SK-N-SH treated with all-trans-retinoic acid at 6 μM for 48 hours (cell line): ENCODE data around the gene RBM3.

ENCODE experiments used
- ATAC-seq: fragments of 200-7000 bp; cut with Tn5 transposase; 3 replicates; pipeline ENCODE4 v1.9.1; 2020; ENCODE audit warnings: mild to moderate bottlenecking, moderate library complexity
- CREB5 ChIP-seq: fragments of 250-450 bp; sonication (Bioruptor Pico); IDR thresholded peaks from 2 replicates; pipeline ENCODE4 v1.5.1; 2020; ENCODE audit warnings: low read depth, mild to moderate bottlenecking, moderate library complexity
- CSDC2 ChIP-seq: fragments of 250-450 bp; sonication (Bioruptor Pico); IDR thresholded peaks from 2 replicates; pipeline ENCODE4 v1.5.0; 2020; ENCODE audit warnings: mild to moderate bottlenecking, moderate library complexity
- CSRNP3 ChIP-seq: fragments of 250-450 bp; sonication (Bioruptor Pico); IDR thresholded peaks from 2 replicates; pipeline ENCODE4 v1.5.1; 2021; ENCODE audit warnings: mild to moderate bottlenecking, moderate library complexity
- ESRRG ChIP-seq: fragments of 250-450 bp; sonication (Bioruptor Pico); IDR thresholded peaks from 2 replicates; pipeline ENCODE4 v1.6.1; 2021; ENCODE audit warnings: mild to moderate bottlenecking
- ISL1 ChIP-seq: fragments of 250-450 bp; sonication (Bioruptor Pico); IDR thresholded peaks from 2 replicates; pipeline ENCODE4 v2.1.2; 2022; ENCODE audit warnings: mild to moderate bottlenecking, moderate library complexity
- OSR1 ChIP-seq: fragments of 250-450 bp; sonication (Bioruptor Pico); IDR thresholded peaks from 2 replicates; pipeline ENCODE4 v1.8.0; 2022; ENCODE audit warnings: moderate library complexity, mild to moderate bottlenecking, inconsistent platforms
- PATZ1 ChIP-seq: fragments of 250-450 bp; sonication (Bioruptor Pico); IDR thresholded peaks from 2 replicates; pipeline ENCODE4 v1.8.0; 2020; ENCODE audit warnings: mild to moderate bottlenecking, moderate library complexity, borderline replicate concordance
- POU6F1 ChIP-seq: fragments of 250-450 bp; sonication (Bioruptor Pico); IDR thresholded peaks from 2 replicates; pipeline ENCODE4 v1.8.0; 2021; ENCODE audit warnings: low read depth, mild to moderate bottlenecking, moderate library complexity, borderline replicate concordance
- PPARA ChIP-seq: fragments of 250-450 bp; sonication (Bioruptor Pico); IDR thresholded peaks from 2 replicates; pipeline ENCODE4 v1.5.0; 2020; ENCODE audit warnings: mild to moderate bottlenecking, borderline replicate concordance
- RARB ChIP-seq: fragments of 250-450 bp; sonication (Bioruptor Pico); IDR thresholded peaks from 2 replicates; pipeline ENCODE4 v1.8.0; 2021; ENCODE audit warnings: mild to moderate bottlenecking, moderate library complexity
- SNAI2 ChIP-seq: fragments of 250-450 bp; sonication (Bioruptor Pico); IDR thresholded peaks from 2 replicates; pipeline ENCODE4 v1.5.0; 2020; ENCODE audit warnings: mild to moderate bottlenecking, moderate library complexity
- TOX ChIP-seq: fragments of 250-450 bp; sonication (Bioruptor Pico); IDR thresholded peaks from 2 replicates; pipeline ENCODE4 v1.8.0; 2021; ENCODE audit warnings: mild to moderate bottlenecking, moderate library complexity, borderline replicate concordance
- TSHZ2 ChIP-seq: fragments of 250-450 bp; sonication (Bioruptor Pico); IDR thresholded peaks from 2 replicates; pipeline ENCODE4 v1.5.0; 2020; ENCODE audit warnings: mild to moderate bottlenecking, moderate library complexity
- ZC3H10 ChIP-seq: fragments of 250-450 bp; sonication (Bioruptor Pico); IDR thresholded peaks from 2 replicates; pipeline ENCODE4 v1.5.1; 2021; ENCODE audit warnings: mild to moderate bottlenecking, moderate library complexity
- ZFP30 ChIP-seq: fragments of 450-650 bp; formaldehyde crosslinking; IDR thresholded peaks from 2 replicates; pipeline ENCODE4 v1.5.0; 2022; ENCODE audit warnings: mild to moderate bottlenecking, moderate library complexity
- ZNF565 ChIP-seq: fragments of 450-650 bp; formaldehyde crosslinking; conservative IDR thresholded peaks from 2 replicates; pipeline ENCODE4 v1.5.0; 2020; ENCODE audit warnings: low read depth, mild to moderate bottlenecking, moderate library complexity
- ZNF8 ChIP-seq: fragments of 450-650 bp; formaldehyde crosslinking; IDR thresholded peaks from 2 replicates; pipeline ENCODE4 v1.5.0; 2020; ENCODE audit warnings: mild to moderate bottlenecking, moderate library complexity

The RBM3 gene

GRCh38 chrX:48613502-48614160 is 39.3 kb downstream of the RBM3 start:
- TF ChIP-seq POU6F1 (no peak), ZC3H10 (no peak), RARB (CRISPR knock-in tag) (no peak), ZFP30 (no peak), CREB5 (CRISPR knock-in tag) (no peak), ZNF8 (CRISPR knock-in tag) (no peak), ZNF565 (CRISPR knock-in tag) (no peak), CSDC2 (CRISPR knock-in tag) (no peak), PPARA (no peak), ESRRG (CRISPR knock-in tag) (no peak)
- peak; percentile 28; the same call in 1 of the 3 replicates for ATAC-seq

GRCh38 chrX:48616576-48616975 is 42.3 kb downstream of the RBM3 start:
- TF ChIP-seq CREB5 (CRISPR knock-in tag): no peak
- no peak for TF ChIP-seq OSR1
- TF ChIP-seq CSDC2 (CRISPR knock-in tag): no peak
- TF ChIP-seq CSRNP3 (CRISPR knock-in tag): no peak
- TF ChIP-seq ESRRG (CRISPR knock-in tag): no peak
- TF ChIP-seq POU6F1: no peak
- TF ChIP-seq TOX: no peak
- no peak for TF ChIP-seq ISL1 (CRISPR knock-in tag)
- TF ChIP-seq ZNF565 (CRISPR knock-in tag): no peak
- ATAC-seq: no peak

- ATAC-seq: no peak
- TF ChIP-seq ESRRG (CRISPR knock-in tag): no peak
- TF ChIP-seq CSRNP3 (CRISPR knock-in tag): no peak
- TF ChIP-seq SNAI2 (CRISPR knock-in tag): no peak
- TF ChIP-seq PATZ1 (CRISPR knock-in tag): no peak
- TF ChIP-seq ISL1 (CRISPR knock-in tag): no peak
- no peak for TF ChIP-seq OSR1
- no peak for TF ChIP-seq CREB5 (CRISPR knock-in tag)
- TF ChIP-seq TOX: no peak
- no peak for TF ChIP-seq TSHZ2 (CRISPR knock-in tag)
- TF ChIP-seq ZNF8 (CRISPR knock-in tag): no peak
Measured at GRCh38 chrX:48617542-48618340, 43.5 kb downstream of the RBM3 start.
